AG09309 (cell line): Measurements from ENCODE around the gene SERHL2.
A peak's percentile ranks its signal among the peaks of the same experiment; 100 is the strongest.
"Not testable (repeated sequence)": the region's sequence is repeated elsewhere in the genome, so short reads cannot be mapped to it uniquely, and the experiment has no call there.

Source experiments
- DNase-seq: peaks from one replicate; pipeline ENCODE4 v3.0.0-alpha.2; 2010; ENCODE audit warnings: low read depth
- H3K4me3 ChIP-seq: 2 replicates; pipeline ENCODE4 v1.5.1; 2011; ENCODE audit warnings: mild to moderate bottlenecking, low read depth, low read length, moderate library complexity; ENCODE audit not compliant: control insufficient read depth
- CTCF ChIP-seq: IDR thresholded peaks from 2 replicates; pipeline ENCODE4 v1.5.1; 2011; ENCODE audit warnings: mild to moderate bottlenecking, low read depth, low read length, inconsistent platforms; ENCODE audit not compliant: insufficient read depth, control insufficient read depth; ENCODE audit errors: missing control alignments

The SERHL2 gene

GRCh38 chr22:42519525-42520401, 34.0 kb upstream of the SERHL2 start, which contains the start of gene RRP7A:
Gene RRP7A (minus strand): TSS chr22:42519796. CDS start chr22:42519786, 10 bp downstream.
- peak within 1 kb of the TSS; percentile 71 for H3K4me3 ChIP-seq
- no peak for TF ChIP-seq CTCF
- peak; percentile 3 for DNase-seq

GRCh38 chr22:42521228-42521546, 32.6 kb upstream of the SERHL2 start:
- H3K4me3 ChIP-seq, result no peak overlapping the region
- no peak for TF ChIP-seq CTCF
- DNase-seq, result no peak

DNA sequence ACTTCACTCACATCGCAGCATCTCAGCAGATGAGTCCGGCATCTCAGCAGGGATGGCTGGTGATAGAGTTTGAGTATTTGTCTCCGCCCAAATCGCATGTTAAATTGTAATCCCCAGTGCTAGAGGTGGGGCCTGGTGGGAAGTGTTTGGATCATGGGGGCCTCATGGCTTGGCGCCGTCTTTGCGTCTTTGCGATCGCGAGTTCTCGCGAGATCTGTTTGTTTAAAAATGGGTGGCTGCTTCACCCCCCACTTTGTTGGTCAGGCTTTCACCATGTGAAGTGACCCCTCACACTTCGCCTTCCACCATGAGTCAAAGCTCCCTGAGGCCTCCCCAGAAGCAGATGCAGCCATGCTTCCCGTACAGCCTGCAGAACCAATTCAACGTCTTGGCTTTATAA, 31.2 kb upstream of the SERHL2 start:
- H3K4me3 ChIP-seq, result no peak overlapping the region
- TF ChIP-seq CTCF, result no peak
- DNase-seq, result no peak

- H3K4me3 ChIP-seq, result no peak overlapping the region
- no peak for TF ChIP-seq CTCF
- no peak for DNase-seq
Measured at GRCh38 chr22:42528591-42529307, 25.0 kb upstream of the SERHL2 start.

DNA sequence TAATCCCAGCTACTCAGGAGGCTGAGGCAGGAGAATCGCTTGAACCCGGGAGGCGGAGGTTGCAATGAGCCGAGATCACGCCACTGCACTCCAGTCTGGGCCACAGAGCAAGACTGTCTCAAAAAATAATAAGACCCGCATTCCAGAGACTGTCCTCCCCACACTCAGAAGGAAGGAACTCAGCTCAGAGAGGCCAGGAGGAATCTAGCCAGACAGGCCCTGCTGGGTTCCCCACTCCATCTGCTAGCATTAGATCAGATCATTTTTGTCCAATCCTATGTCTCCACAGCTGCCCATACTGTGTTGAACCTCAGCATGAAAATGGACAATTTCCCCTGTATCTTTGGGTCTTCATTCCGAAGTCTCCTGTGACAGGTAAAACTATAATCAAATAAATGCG, 24.3 kb upstream of the SERHL2 start:
- DNase-seq, H3K4me3 ChIP-seq: not testable (repeated sequence)

GRCh38 chr22:42531401-42532084, 22.2 kb upstream of the SERHL2 start:
- DNase-seq, H3K4me3 ChIP-seq: not testable (repeated sequence)

DNA sequence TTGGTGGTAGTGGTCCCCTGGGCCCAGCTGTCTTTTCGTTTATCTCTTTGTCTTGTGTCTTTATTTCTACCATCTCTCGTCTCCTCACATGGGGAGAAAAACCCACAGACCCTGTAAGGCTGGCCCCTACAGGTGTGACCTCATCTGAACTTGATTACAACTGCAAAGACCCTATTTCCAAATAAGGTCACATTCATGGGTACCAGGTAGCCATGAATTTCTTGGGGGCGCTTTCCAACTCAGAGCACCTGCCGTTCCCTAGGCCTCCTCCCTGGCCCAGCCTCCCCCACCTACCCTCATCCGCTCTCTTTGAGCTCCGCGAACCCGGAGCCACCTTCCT, 20.1 kb upstream of the SERHL2 start:
- no peak for TF ChIP-seq CTCF
- H3K4me3 ChIP-seq, result no peak overlapping the region
- DNase-seq, result no peak

DNA sequence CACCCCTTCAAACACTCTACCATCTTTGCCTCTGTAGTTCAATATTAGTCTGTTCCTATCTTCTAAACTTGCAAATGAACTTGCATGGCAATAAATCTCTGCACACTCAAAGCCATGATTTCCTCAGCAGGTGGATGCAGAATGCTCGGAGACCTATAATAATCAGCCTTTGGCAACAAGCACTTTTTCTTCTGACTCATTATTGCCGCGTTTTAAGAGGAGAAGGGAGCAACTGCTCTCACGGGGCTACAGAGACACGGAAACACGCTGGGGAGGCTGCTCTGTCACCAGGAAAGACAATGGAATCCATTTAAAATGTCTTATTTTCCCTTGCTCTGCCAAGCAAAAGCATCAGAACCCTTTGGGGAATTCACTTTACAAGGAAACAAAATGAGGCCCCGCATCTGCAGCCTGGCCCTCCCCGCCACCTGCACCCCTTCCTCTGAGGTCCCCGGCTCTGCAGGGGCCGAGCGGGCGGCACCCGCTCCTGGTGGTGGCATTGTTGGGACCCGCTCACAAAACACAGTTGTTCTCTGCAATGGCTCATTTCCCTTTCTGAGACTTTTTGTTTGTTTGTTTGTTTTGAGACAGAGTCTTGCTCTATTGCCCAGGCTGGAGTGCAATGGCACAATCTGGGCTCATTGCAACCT, 18.5 kb upstream of the SERHL2 start:
- H3K4me3 ChIP-seq, DNase-seq: not testable (repeated sequence)
